GM18873 (cell line): ENCODE data around the gene PDGFC.

Source experiments
- ATAC-seq: cut with Tn5 transposase; IDR thresholded peaks from one replicate; pipeline ENCODE4 v1.9.1; 2021; ENCODE audit warnings: mild to moderate bottlenecking, moderate library complexity, moderate number of reproducible peaks; ENCODE audit not compliant: unreplicated experiment, low FRiP score

The PDGFC gene

DNA sequence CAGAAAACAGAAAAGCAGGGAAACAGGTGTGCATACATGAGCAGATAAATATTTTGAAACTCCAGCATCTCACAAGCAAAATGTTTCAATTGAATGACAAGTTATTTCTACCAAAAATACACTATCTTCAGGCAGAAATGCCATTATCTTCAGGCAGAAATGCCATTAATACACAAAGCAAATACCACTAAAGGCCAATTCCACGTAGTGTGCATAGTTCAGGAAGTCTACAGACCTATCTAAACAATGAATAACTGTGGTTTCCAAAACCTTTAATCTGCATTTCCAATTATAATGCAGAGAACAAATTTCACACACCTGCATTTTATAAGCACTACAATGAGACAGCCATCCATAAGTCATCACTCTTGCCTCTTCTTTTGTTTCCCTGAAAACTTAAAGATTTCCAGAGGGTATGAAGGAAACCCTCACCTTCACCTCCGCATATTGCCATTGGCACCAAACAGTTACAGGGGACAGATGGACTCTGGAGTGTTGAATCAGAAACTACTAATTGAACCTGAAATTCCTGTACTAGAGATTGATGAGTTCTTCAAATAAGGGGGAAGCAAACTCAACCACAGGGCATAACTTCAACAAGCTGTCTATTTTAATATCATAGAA, 179.0 kb downstream of the PDGFC start:
- ATAC-seq: no peak

DNA sequence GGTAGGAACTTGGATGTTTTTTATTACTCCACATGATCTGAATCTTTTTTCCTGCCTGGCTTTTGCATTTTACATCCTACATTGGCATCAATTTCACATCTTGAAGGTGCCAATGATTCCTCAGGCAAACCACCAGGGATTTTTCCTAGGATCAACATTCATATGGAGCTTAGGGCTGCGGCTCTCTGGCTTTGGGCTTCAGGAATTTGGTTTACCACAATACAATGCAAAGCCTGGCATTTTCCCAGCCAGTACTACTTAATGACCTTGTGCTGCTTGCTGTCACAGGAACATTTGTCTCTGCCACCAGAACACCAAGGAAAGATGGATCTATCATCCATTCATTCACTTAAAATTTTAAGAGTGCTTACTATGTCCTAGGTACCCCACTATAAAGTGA, 180.7 kb downstream of the PDGFC start:
- ATAC-seq: no peak

DNA sequence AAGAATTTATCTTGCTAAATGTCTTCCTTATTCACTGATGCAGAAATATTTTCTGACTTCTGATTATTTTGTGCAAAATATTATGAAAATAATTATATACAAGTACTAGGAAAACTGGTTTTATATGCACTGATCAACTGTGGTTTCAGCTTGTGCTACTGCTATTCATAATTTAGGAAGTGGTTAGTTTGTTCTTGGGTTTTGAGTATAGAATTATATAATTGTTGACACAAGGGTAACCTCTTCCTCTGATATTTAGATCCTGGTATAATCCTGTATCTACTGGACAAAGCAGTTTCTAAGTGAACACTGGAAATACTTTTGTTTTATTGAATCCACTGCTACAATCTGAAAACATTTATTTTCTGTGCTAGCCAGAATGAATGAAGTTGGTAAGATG, 182.8 kb downstream of the PDGFC start:
- ATAC-seq: no peak

DNA sequence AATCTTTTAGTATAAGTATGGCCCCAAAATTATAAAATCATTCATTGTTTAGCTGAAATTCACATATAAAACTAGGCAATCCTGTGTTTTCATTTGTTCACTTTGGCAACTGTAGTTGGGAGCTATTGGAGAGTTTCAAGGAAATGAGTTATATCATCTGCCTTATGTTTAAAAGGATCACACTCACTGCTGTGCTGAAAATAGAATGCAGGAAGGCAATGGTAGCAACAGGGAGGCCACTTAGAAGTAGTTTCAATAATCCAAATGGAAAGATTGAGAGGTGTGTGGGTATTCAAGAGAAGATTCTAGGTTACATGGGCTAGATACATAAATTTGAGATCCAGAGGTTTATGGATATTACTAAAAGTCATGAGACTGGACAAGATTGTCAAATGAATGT, 184.9 kb downstream of the PDGFC start:
- no peak for ATAC-seq

DNA sequence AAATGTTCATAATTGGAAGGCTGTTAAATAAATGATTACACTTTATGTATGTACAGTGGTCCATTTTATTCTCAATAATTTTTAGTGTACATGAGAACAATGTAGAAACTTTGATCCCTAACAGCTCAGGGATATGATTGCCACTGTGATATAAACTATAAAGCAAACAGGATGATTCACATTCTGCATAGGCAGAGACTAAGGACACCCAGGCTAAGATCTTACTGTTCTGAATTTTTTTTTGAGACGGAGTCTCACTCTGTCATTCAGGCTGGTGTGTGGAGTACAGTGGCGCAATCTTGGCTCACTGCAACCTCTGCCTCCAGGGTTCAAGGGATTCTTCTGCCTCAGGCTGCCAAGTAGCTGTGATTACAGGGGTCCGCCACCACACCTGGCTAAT, 186.6 kb downstream of the PDGFC start:
- ATAC-seq: no peak

DNA sequence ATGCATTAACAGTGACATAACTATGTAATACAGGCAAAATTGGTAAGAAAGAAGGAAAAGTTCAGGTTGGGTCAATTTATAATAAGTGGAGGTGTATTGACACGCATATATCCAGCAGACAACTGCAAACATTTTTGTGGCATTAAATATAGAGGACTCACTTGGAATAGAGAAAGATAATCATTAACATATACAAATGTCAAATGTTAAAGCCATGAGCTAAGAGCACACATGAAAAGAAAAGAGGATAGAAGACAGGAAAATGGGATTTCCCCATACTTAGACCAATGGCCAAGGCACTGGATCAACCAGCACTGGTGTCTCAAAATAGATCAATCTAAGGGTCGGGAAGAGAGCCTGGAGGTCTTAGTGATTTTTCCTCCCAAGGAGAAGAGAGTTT, 187.6 kb downstream of the PDGFC start:
- ATAC-seq: no peak

DNA sequence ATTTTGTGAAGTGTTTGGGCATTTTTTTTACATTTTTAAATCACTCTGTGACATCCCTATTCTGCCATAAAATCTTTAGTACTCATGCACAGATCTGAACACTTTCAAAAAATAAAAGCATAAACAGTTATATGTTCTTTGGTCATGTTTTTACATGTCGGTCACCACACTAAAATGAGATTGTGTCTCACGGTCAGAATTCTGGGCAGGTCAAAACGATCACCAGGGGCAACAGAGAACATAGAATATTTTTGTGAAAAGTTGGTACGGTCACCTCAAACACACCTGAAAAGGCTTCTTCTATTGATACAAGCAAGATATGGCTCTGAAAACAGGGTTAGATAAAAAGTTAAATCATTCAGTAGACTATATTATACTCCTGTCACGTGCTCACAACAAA, 189.1 kb downstream of the PDGFC start:
- no peak for ATAC-seq

DNA sequence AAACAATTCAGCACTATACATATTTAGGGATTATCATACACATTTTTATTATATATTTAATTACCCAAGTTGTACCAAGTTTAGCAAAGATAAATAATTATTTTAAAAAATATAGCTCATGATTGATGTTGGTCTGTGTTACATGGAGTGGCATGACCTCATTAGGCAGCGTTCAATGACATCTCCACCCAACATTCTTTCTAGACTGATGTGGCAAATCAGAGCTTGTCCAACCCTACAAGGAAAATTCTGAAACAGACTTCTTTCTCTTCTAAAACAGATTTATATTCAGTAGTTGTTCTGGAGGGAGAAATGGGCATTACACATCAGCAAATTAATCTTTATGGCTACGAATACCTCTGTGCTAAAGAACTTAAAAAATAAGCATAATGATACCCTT, 189.7 kb downstream of the PDGFC start:
- ATAC-seq: no peak

DNA sequence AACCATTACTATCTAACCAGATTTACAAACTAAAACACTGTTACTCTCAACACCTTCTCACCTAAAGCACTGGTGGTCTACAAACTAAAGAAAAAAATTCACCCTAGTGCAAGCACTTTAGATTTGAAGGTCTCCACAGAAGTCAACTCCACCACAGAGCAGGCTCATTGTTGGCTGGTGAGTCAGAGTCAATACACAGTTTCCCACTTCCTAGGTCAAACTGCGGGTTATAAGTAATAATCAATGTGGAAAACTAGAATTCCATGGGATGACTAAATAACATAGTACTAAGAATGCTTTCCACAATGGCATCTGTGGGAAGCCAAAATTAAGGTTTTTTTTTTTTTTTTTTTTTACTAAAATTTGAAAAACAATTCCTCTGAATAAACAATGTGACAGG, 191.8 kb downstream of the PDGFC start:
- no peak for ATAC-seq

DNA sequence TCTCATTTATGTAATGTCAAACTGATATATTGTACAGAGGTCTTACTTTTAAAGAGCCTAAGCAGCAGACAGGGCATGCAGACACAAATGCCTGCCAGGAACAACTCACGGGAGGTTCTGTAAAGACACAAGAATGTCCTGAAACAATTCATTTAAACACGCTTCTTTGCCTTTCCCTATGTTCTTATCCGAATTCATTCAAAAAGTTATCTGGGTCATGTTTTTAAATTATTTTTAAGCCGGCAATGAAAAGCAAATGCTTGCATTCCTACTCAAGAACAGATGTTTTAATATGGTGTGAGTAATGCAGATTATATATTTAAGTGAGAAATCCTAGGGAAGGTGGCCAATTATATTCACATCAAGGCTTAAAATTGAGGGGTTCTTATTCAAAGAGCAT, 192.6 kb downstream of the PDGFC start:
- ATAC-seq: no peak

DNA sequence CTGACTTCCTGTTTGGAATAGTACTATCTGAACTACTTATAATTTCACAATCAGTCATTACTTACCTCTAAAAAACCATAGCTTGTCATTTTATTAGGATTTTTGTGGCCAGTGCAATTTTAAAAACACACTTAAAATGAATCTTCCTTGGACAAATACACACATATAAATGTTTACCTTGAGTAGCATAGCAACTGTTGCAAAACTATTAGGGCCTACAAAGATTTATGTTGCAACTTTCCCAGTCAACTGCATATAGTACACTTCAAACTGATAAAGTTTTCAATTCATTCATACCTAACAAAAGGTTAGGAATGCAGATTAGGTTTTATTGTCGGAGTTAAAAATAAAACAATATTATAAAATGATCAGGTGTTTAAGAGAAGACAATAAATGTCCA, 193.0 kb downstream of the PDGFC start:
- ATAC-seq: no peak

DNA sequence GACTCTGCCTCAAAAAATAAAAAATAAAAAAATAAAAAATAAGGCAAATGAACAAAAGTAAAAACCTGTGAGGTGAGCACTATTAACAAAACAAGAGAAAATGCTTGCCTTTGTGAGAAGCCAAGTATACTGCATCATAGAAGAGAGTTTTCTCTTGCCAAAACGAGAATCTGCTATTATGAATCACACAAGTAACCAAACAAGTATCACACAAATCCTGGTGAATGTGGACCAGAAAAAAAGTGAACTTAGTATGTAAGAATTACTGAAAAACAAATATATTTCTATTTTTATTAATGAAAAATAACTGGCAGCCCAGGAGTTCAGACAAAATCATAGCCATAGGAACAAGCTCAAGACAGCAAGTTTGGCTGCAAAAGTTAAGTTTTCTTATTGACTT, 193.5 kb downstream of the PDGFC start:
- no peak for ATAC-seq

DNA sequence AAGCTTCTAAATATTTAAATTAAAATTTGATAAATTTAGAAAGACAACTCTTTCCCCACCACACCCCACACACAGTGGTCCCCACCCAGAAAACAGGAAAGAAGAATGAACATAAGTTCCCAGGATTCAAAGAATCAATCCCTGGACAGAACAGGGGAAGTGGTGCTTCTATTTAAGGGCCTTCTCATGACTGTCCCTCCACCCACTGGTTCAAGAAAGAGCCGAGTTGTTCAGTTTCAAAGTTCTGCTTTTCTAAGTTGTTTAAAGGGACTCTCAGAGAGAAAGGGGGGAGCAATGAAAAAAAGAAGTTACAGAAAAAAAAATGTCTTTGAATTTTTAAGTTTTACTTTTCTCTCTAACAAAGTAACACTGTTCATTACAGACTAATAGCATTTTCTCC, 195.8 kb downstream of the PDGFC start:
- no peak for ATAC-seq

DNA sequence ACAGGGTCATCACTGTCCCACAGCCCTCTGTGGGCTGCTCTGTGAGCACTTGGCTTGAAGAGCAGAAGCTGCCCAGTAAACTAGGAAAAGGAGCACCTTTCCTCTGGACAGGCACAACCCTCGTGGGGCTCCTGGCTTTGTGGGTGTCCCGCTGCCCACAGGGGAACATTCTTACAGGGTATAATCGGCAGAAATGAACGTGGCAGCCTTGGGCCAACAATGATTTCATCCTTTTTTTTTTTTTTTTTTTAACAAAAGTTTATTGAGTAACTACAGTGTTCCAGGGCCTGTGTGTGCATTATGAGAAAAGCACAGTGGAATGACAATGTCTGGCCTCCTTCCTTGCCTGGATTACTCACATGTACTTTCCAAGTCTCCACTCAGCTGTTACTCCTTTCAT, 197.2 kb downstream of the PDGFC start:
- no peak for ATAC-seq

DNA sequence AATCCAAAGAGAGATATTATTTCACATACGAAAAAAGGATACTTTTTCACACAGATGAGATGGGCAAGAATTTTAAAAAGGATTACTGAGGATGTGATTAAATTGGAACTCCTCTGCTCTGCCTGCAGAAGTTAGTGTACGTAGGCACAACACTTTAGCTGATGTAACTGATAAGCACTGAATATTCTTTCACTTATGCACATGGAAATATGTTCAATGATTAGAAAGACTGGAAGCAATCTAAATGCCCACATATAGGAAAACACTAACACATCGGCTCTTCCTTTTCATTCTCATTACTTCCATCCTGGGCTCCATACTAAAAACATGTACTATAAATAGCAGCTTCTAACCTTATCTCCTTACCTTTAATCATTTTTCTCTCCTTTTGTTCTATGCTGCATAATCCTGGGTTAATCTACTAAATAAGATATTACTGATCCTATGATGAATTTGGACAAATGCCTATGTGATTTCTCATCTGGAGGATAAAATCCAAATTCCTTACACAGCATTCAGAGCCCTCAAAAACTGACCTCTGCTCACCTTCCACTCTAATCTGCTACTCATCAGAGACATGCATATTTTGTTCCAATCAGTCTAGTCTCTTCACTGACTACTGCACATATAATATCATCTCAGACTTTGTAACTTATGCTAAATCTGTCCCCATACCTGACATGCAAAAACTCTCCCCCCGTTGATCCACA, 197.8 kb downstream of the PDGFC start:
- ATAC-seq: no peak

DNA sequence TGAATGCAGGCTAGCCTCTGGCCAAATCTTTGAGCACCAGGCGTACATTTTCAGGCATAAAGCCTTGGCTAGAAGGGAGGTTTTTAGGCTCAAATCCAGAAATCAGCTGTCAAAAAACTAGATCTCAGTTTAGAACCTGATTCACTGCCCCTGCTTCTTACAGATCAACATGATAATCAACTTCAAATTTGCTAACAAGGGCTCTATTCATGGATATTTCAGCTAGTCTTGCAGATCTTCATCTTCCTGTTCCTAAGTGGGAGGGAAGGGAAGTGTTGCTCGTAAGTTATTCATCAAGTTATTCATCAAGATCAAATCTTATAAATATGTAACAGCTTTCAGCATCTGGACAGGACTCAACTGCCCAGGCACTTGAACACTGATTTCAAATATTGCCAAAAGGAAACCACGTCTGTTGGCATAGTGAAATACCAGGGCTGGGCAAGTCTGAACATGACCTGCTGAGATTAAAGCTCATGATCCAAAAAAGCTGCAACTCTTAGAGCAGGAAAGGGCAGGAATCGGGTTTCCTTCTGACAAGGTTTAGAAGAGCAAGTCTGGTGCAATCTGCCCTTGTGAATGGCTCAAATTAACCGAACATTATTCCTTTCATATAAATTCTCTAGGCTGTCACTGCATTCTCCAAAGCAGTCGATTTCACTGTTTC, 200.3 kb downstream of the PDGFC start:
- no peak for ATAC-seq

DNA sequence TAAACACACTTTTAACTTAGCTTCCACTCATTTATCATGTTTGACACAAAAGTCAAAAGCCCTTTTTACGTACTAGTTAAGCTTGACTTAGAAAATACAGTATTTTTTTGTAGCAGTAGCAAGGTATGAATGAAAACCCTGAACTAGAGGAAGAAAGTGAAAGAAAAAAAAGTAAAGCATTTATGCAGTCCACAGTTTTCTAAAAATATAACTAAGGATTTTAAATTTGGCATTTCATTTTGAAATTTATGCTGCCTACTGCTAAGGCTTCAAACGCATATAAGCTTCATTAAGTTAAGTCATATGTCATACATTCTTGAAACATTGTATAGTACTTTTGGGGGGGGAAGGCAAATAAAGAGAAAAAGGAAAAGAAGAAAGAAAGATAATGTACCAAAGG, 201.5 kb downstream of the PDGFC start:
- no peak for ATAC-seq

DNA sequence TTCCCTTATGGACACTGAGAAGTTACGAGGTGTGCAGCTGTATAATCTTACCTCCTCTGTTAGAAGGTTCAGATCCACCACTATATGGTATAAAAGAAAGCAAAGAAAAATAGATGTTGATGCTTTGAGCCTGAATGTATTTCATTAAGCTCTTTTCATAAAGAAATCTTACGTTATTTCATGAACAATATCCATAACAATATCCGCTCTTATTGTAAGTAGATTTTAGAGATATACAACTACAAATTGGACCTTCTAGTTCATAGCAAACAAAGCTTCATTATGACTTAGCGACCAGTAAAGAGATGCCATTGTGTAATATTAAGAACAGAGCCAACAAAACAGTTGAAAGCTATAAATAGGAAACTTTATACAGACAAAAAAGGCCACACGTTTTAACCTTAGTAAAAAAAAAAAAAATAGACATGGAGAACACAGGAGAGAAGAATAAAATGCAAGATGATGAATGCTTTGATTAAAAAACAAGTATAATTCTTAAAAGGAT, 203.6 kb downstream of the PDGFC start:
- ATAC-seq: no peak

DNA sequence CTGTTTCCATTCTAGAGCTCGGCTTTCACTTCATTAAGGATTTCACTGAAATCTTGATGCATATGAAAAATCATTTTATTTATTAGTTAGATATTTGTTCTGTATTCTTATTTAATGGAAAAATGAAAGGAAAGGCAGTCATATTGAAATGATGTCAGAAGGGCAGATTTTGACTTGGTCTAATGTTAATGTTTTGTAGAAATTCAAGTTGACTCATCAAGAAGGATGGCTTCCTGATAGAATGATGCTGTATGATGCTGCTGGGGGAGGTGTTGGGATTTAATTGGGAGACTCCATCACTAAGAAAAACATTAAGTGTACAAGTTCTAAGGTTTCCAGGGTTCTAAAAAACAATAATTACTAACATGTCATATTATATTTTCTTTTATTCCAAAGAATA, 204.8 kb downstream of the PDGFC start:
- ATAC-seq: no peak

DNA sequence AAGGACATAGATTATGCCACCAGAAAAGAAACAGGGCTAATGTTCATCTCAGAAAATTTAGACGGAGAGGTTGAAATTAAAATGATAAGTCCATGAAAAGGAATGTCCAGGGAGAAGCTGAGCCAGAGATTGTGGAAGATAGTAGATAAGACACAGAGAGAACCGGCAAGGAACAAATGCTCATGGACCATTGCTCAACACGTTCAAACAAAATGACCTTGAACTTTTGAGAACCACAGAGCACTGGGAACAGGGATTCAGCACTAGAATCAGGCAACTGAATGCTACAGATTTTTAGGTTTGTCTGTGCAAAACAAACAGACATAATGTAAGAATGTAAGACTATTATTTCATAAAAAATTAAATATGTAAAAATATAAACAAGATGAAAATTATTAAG, 206.3 kb downstream of the PDGFC start:
- ATAC-seq: no peak

DNA sequence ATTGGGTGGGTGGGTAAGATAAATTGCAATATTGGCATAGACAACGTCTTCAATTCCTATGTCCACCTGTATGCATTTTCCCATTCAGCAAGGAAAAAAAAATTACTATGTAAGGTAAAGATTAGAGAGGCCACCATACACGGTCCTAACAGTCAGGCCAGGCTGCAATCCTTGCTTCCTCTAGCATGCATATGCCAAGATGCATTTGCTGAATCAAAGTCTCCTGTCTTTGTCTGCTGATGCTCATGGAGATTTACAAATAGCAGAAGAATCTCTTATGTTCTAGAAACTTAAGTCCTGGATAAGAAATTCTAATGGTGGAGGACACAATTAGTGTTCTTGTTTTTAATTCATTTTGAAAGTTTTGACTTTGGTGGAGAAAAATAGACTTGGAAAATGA, 206.8 kb downstream of the PDGFC start:
- no peak for ATAC-seq

DNA sequence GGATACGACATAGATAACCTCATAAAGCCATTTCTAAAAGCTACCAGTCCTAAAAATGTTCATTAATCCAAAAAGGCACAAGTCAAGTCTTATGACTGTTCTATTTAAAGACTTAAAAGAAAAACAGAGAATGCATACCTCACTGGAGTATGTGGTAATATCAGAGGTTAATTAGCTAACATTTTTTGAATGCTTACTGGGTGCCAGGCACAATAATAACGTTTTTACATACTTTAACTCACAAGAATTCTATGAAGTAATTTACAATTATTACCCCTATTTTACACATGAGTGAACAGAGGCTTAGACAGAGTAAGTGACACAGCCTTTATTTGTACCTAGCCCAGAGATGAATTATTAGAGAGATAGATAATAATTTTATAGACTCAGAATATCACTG, 207.5 kb downstream of the PDGFC start:
- no peak for ATAC-seq
